ENCODE results near the gene C10orf90. TPM values are rescaled to one million over a fixed set of nuclear protein-coding genes. Genes with fewer than 3 reads are reported as not detected.
A peak's percentile ranks its signal among the peaks of the same experiment; 100 is the strongest.

The C10orf90 gene
- polyA plus RNA-seq, 3 donors: not detected

DNA sequence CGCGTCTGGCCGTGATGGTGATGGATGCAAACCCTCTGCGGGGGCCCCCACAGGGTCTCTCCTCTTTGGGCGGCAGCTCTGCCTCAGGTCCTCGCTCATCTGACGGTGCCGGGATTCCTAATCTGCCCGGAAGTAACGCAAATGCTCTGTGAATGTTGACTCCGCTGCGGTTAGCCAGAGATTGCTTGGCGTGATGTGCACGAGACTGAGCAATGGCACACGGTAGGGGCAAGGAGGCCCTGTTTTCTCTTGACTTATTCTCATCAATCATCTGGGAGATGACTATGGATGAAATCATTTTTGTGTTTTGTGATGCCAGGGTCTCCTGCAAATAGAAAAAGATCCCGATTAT lies 165.8 kb downstream of the C10orf90 start:
- Histone ChIP-seq H3K79me2 (ENCODE audit: insufficient read depth, low read length) (no peaks in the 10 kb centered on the region), H2AFZ (ENCODE audit: insufficient read depth, low read depth, low read length, poor library complexity, severe bottlenecking) (no peak overlapping the region), H3K9ac (ENCODE audit: insufficient read depth, low read length, poor library complexity, severe bottlenecking) (no peak overlapping the region), H4K20me1 (ENCODE audit: insufficient read depth, low read length) (no peaks in the 10 kb centered on the region), H3K36me3 (replicated peaks in 1 of 2; ENCODE audit: control insufficient read depth in 1 of 2, insufficient read depth in 2 of 2, low read length in 2 of 2) (no peaks in the 10 kb centered on the region), H3K4me3 (replicated peaks in 1 of 3; ENCODE audit: low read depth in 2 of 3, low read length in 3 of 3) (no peak overlapping the region), H3K4me1 (ENCODE audit: control insufficient read depth in 1 of 2, insufficient read depth in 2 of 2, low read length in 2 of 2) (no peaks in the 10 kb centered on the region), H3K9me3 (replicated peaks in 1 of 2; ENCODE audit: control insufficient read depth in 1 of 2, insufficient read depth in 1 of 2, low read length in 2 of 2) (no peaks in the 10 kb centered on the region), H3K27me3 (ENCODE audit: control insufficient read depth in 2 of 2, insufficient read depth in 2 of 2, low read length in 2 of 2) (no peaks in the 10 kb centered on the region), H3K27ac (ENCODE audit: low read depth in 1 of 2, low read length in 2 of 2) (no peak overlapping the region), H3K4me2 (replicated peaks; ENCODE audit: extremely low read depth, low read length, poor library complexity, severe bottlenecking) (no peak overlapping the region)
- H3K4me1 Mint-ChIP-seq: no peaks in the 10 kb centered on the region
- H3K9me3 Mint-ChIP-seq: no peaks in the 10 kb centered on the region
- TF ChIP-seq, protein P1, sequence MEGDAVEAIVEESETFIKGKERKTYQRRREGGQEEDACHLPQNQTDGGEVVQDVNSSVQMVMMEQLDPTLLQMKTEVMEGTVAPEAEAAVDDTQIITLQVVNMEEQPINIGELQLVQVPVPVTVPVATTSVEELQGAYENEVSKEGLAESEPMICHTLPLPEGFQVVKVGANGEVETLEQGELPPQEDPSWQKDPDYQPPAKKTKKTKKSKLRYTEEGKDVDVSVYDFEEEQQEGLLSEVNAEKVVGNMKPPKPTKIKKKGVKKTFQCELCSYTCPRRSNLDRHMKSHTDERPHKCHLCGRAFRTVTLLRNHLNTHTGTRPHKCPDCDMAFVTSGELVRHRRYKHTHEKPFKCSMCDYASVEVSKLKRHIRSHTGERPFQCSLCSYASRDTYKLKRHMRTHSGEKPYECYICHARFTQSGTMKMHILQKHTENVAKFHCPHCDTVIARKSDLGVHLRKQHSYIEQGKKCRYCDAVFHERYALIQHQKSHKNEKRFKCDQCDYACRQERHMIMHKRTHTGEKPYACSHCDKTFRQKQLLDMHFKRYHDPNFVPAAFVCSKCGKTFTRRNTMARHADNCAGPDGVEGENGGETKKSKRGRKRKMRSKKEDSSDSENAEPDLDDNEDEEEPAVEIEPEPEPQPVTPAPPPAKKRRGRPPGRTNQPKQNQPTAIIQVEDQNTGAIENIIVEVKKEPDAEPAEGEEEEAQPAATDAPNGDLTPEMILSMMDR (IDR thresholded peaks at IDR 0.05): no peak
- 94% methylated on average over 9 of the region's 16 CpGs for WGBS (ENCODE audit: insufficient coverage)
- no peak overlapping the region for H3K4me3 Mint-ChIP-seq
- peak overlapping the region in 1 of 7 donors; percentile 1 for H3K27ac Mint-ChIP-seq
- intact Hi-C loops (cut with micrococcal nuclease): loop anchor here (5.0 kb wide), 1 partner anchor 522 kb away; no protein-coding TSS in a partner anchor
- H3K36me3 Mint-ChIP-seq: no peaks in the 10 kb centered on the region
- H3K27me3 Mint-ChIP-seq (ENCODE audit: low read depth in 3 of 3): peaks cover 0 to 8% (median 3%) of the 10 kb centered on the region in 3 donors
- no peak for DNase-seq

DNA sequence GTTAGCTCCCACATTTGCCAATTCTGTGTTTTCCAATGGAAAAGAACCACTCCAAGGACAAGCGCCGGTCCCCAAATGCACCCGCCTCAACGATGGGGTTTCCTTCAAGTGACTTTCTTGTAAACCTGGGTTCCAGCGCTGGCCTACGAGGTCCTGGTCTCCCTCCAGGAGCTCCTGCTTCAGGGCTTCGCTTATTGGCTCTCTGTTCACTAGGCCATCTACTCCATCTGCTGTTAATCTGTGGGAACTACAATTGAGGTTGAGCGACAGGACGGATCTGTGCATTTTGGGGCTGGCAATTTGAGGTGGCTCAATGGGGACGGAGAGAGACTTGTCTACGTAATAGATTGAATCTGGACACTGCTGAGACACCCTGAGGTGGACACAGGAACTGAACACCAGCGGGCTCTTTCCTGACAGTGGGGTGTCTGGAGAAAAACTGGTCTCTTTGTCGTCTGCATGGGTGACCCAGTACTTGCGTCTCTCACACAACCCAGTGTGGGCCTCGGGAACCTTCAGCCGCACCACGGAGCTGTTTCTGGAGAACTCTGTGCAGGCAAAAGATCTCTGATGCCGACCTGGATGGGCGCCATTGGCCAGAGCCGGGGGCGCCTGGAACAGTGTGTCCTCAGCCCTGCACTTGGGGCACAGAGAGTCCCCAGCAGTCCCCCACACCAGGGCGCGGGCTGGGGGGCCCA lies 166.3 kb downstream of the C10orf90 start:
- no peak overlapping the region for H3K9ac ChIP-seq (ENCODE audit: insufficient read depth, low read length, poor library complexity, severe bottlenecking)
- H3K27me3 ChIP-seq (ENCODE audit: control insufficient read depth in 2 of 2, insufficient read depth in 2 of 2, low read length in 2 of 2): no peaks in the 10 kb centered on the region
- DNase-seq: peak in 1 of 3 donors; percentile 9
- Mint-ChIP-seq H3K27me3 (ENCODE audit: low read depth in 3 of 3) (peaks cover 0 to 8% (median 3%) of the 10 kb centered on the region in 3 donors), H3K27ac (no peak overlapping the region), H3K4me1 (no peaks in the 10 kb centered on the region), H3K9me3 (no peaks in the 10 kb centered on the region), H3K36me3 (no peaks in the 10 kb centered on the region), H3K4me3 (no peak overlapping the region)
- 53% methylated on average over 20 of the region's 23 CpGs for WGBS (ENCODE audit: insufficient coverage)
- H3K9me3 ChIP-seq (replicated peaks in 1 of 2; ENCODE audit: control insufficient read depth in 1 of 2, insufficient read depth in 1 of 2, low read length in 2 of 2): no peaks in the 10 kb centered on the region
- H3K4me1 ChIP-seq (ENCODE audit: control insufficient read depth in 1 of 2, insufficient read depth in 2 of 2, low read length in 2 of 2): no peaks in the 10 kb centered on the region
- no peak overlapping the region for H3K27ac ChIP-seq (ENCODE audit: low read depth in 1 of 2, low read length in 2 of 2)
- TF ChIP-seq, protein P1 (IDR thresholded peaks at IDR 0.05): peak; percentile 53
- no peaks in the 10 kb centered on the region for H3K36me3 ChIP-seq (replicated peaks in 1 of 2; ENCODE audit: control insufficient read depth in 1 of 2, insufficient read depth in 2 of 2, low read length in 2 of 2)
- H3K4me3 ChIP-seq (replicated peaks in 1 of 3; ENCODE audit: low read depth in 2 of 3, low read length in 3 of 3): no peak overlapping the region
- H4K20me1 ChIP-seq (ENCODE audit: insufficient read depth, low read length): no peaks in the 10 kb centered on the region
- H2AFZ ChIP-seq (ENCODE audit: insufficient read depth, low read depth, low read length, poor library complexity, severe bottlenecking): no peak overlapping the region
- intact Hi-C loops (cut with micrococcal nuclease): loop anchor here (5.0 kb wide), 1 partner anchor 522 kb away; no protein-coding TSS in a partner anchor
- H3K79me2 ChIP-seq (ENCODE audit: insufficient read depth, low read length): no peaks in the 10 kb centered on the region
- no peak overlapping the region for H3K4me2 ChIP-seq (replicated peaks; ENCODE audit: extremely low read depth, low read length, poor library complexity, severe bottlenecking)
